Measurements from ENCODE around the gene PCSK7.

PCSK7 gene

GRCh38 chr11:117205211-117205818 is 26.6 kb downstream of the PCSK7 start:
- peaks cover 3% of the 10 kb centered on the region for H3K27me3 Mint-ChIP-seq (ENCODE audit: low read depth, poor library complexity)

GRCh38 chr11:117204283-117205080 is 27.4 kb downstream of the PCSK7 start:
- H3K4me3 Mint-ChIP-seq: no peak overlapping the region
- peak overlapping the region; percentile 20 for H3K27ac Mint-ChIP-seq
- H3K36me3 Mint-ChIP-seq (ENCODE audit: low read depth): peaks cover 20% of the 10 kb centered on the region
- no peak for DNase-seq
- peaks cover 59% of the 10 kb centered on the region for H3K4me1 Mint-ChIP-seq
- H3K27me3 Mint-ChIP-seq (ENCODE audit: low read depth, poor library complexity): peaks cover 6% of the 10 kb centered on the region
- H3K9me3 Mint-ChIP-seq: no peaks in the 10 kb centered on the region
- no peak for TF ChIP-seq CTCF (IDR thresholded peaks at IDR 0.05)

More at GRCh38 chr11:117205211-117205818, 26.6 kb downstream of the PCSK7 start:
- no peak for DNase-seq
- peaks cover 51% of the 10 kb centered on the region for H3K4me1 Mint-ChIP-seq
- no peak for TF ChIP-seq CTCF (IDR thresholded peaks at IDR 0.05)
- H3K36me3 Mint-ChIP-seq (ENCODE audit: low read depth): peaks cover 25% of the 10 kb centered on the region
- no peaks in the 10 kb centered on the region for H3K9me3 Mint-ChIP-seq
- H3K27ac Mint-ChIP-seq: no peak overlapping the region
- H3K4me3 Mint-ChIP-seq: no peak overlapping the region

GRCh38 chr11:117203069-117203407 is 28.8 kb downstream of the PCSK7 start:
- Mint-ChIP-seq H3K4me1 (peaks cover 74% of the 10 kb centered on the region), H3K27me3 (ENCODE audit: low read depth, poor library complexity) (peaks cover 7% of the 10 kb centered on the region), H3K4me3 (no peak overlapping the region), H3K9me3 (no peaks in the 10 kb centered on the region), H3K27ac (peak overlapping the region; percentile 36), H3K36me3 (ENCODE audit: low read depth) (peaks cover 20% of the 10 kb centered on the region)
- no peak for TF ChIP-seq CTCF (IDR thresholded peaks at IDR 0.05)
- no peak for DNase-seq

DNA sequence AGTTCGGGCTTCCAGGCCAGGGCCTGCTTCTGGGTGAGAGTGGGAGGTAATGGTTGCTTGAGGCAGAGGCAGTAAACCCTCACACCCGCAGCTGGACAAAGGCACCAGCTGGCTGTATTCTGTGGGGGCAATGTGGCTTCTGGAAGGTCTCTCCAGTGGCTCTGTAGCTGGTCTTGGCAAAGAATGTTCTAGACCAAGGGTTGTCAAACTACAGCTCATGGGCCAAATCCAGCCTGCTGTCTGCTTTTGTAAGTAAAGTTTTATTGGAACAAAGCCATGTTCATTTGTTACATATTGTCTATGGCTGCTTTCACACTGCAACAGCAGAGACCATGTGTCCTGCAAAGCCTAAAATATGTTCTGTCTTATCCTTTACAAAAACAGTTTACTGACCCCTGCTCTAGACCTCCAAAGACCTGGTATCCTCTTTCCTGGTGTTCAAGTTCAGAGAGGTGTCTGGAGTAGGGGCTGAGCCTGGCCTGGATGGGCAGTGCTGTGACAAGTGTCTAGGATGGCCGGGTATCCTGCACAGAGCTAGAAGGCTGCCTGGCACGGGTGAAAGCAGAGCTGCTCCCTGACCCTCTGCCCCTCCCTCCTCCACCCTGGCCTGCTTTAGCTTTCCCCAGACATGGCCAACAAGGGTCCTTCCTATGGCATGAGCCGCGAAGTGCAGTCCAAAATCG is 29.3 kb downstream of the PCSK7 start:
- TF ChIP-seq CTCF (IDR thresholded peaks at IDR 0.05): no peak
- H3K4me3 Mint-ChIP-seq: no peak overlapping the region
- H3K36me3 Mint-ChIP-seq (ENCODE audit: low read depth): peaks cover 20% of the 10 kb centered on the region
- no peak for DNase-seq
- peak overlapping the region; percentile 36 for H3K27ac Mint-ChIP-seq
- H3K9me3 Mint-ChIP-seq: no peaks in the 10 kb centered on the region
- peaks cover 7% of the 10 kb centered on the region for H3K27me3 Mint-ChIP-seq (ENCODE audit: low read depth, poor library complexity)
- peaks cover 79% of the 10 kb centered on the region for H3K4me1 Mint-ChIP-seq

DNA sequence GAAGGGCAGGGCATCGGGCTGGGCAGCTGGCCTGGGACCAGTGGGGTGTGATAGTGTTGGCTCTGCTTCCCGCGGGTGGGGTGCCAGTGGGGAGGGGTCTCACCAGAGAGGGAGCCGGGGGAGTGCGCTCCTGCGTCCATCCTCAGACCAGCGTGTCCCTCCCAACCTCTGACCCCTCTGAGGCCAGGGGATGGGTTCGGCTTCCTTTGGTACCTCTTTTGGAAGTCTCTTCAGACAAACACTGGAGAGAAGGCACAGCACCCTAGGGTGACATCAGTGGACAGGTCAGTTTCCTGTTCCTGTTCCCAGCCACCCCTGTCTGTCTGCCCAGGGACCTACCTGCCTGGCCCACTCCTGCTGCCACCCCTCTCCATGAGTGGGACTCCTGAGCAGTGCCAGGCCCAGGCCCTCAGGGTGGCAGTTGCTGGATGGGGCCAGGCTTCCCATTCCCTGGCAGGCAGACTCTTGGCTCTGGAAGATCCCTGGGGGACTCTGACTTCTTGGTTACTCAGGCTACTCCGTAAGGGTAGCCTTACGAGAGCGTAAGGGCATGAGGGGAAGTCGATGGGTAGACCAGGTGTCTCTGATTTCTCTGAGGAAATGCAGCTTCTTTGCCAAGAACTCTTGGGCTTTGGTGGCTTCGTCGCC is 30.1 kb downstream of the PCSK7 start:
- no peak overlapping the region for H3K4me3 Mint-ChIP-seq
- no peak for TF ChIP-seq CTCF (IDR thresholded peaks at IDR 0.05)
- peaks cover 81% of the 10 kb centered on the region for H3K4me1 Mint-ChIP-seq
- no peaks in the 10 kb centered on the region for H3K9me3 Mint-ChIP-seq
- no peak overlapping the region for H3K27ac Mint-ChIP-seq
- peaks cover 20% of the 10 kb centered on the region for H3K36me3 Mint-ChIP-seq (ENCODE audit: low read depth)
- DNase-seq: no peak
- peaks cover 7% of the 10 kb centered on the region for H3K27me3 Mint-ChIP-seq (ENCODE audit: low read depth, poor library complexity)
